ENCODE measurements around the gene ATP6V0E2. TPM values are rescaled to one million over a fixed set of nuclear protein-coding genes. Genes with fewer than 3 reads are reported as not detected.

ATP6V0E2 gene
- total RNA-seq, 1 donor from 2014 or later: 19.6 TPM

GRCh38 chr7:149831741-149832219 is 42.0 kb upstream of the ATP6V0E2 start:
- intact Hi-C loops (cut with DNase I): no loop called here
- H3K27ac ChIP-seq: no peak overlapping the region
- DNase-seq (peak; percentile 32), ATAC-seq (no peak)
- TF ChIP-seq, protein P1, sequence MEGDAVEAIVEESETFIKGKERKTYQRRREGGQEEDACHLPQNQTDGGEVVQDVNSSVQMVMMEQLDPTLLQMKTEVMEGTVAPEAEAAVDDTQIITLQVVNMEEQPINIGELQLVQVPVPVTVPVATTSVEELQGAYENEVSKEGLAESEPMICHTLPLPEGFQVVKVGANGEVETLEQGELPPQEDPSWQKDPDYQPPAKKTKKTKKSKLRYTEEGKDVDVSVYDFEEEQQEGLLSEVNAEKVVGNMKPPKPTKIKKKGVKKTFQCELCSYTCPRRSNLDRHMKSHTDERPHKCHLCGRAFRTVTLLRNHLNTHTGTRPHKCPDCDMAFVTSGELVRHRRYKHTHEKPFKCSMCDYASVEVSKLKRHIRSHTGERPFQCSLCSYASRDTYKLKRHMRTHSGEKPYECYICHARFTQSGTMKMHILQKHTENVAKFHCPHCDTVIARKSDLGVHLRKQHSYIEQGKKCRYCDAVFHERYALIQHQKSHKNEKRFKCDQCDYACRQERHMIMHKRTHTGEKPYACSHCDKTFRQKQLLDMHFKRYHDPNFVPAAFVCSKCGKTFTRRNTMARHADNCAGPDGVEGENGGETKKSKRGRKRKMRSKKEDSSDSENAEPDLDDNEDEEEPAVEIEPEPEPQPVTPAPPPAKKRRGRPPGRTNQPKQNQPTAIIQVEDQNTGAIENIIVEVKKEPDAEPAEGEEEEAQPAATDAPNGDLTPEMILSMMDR (IDR thresholded peaks at IDR 0.05): no peak
- H3K36me3 ChIP-seq: no peaks in the 10 kb centered on the region
- no peaks in the 10 kb centered on the region for H3K9me3 ChIP-seq
- no peaks in the 10 kb centered on the region for H3K4me1 ChIP-seq
- H3K4me3 ChIP-seq: no peak overlapping the region
- H3K27me3 ChIP-seq: no peaks in the 10 kb centered on the region

GRCh38 chr7:149832332-149833041 is 41.3 kb upstream of the ATP6V0E2 start:
- ATAC-seq: no peak
- Histone ChIP-seq H3K4me1 (no peaks in the 10 kb centered on the region), H3K4me3 (no peak overlapping the region), H3K36me3 (no peaks in the 10 kb centered on the region), H3K27me3 (no peaks in the 10 kb centered on the region), H3K27ac (no peak overlapping the region), H3K9me3 (no peaks in the 10 kb centered on the region)
- TF ChIP-seq, protein P1 (IDR thresholded peaks at IDR 0.05): no peak
- peak; percentile 37 for DNase-seq
- intact Hi-C loops (cut with DNase I): no loop called here

GRCh38 chr7:149833495-149834130 is 40.2 kb upstream of the ATP6V0E2 start:
- no peak overlapping the region for H3K4me3 ChIP-seq
- intact Hi-C loops (cut with DNase I): no loop called here
- no peaks in the 10 kb centered on the region for H3K36me3 ChIP-seq
- no peak overlapping the region for H3K27ac ChIP-seq
- ATAC-seq (no peak), DNase-seq (no peak)
- no peaks in the 10 kb centered on the region for H3K4me1 ChIP-seq
- H3K27me3 ChIP-seq: no peaks in the 10 kb centered on the region
- H3K9me3 ChIP-seq: no peaks in the 10 kb centered on the region
- TF ChIP-seq, protein P1 (IDR thresholded peaks at IDR 0.05): no peak

DNA sequence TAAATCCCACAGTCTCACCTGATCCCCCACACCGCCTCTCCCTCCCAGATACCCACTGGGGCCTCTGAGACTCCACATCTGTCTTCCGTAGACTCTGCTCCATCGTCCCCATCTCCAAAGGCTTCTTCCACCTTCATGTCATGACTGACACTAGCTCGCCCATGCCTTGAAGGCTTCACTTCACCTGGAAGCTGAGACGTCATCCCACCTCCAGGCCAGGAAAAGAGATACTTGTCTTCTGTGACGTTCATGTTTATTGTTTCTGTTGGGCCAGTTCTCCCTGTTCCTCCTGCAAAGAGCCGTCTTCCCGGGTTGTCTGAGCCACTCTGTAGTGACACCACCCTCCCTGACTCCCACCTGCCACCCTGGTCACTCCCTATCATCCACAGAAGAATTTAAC is 39.2 kb upstream of the ATP6V0E2 start:
- ATAC-seq (no peak), DNase-seq (no peak)
- Histone ChIP-seq H3K27ac (no peak overlapping the region), H3K4me1 (peaks cover 5% of the 10 kb centered on the region), H3K36me3 (no peaks in the 10 kb centered on the region), H3K27me3 (no peaks in the 10 kb centered on the region), H3K9me3 (no peaks in the 10 kb centered on the region), H3K4me3 (no peak overlapping the region)
- TF ChIP-seq, protein P1 (IDR thresholded peaks at IDR 0.05): no peak
- intact Hi-C loops (cut with DNase I): no loop called here

DNA sequence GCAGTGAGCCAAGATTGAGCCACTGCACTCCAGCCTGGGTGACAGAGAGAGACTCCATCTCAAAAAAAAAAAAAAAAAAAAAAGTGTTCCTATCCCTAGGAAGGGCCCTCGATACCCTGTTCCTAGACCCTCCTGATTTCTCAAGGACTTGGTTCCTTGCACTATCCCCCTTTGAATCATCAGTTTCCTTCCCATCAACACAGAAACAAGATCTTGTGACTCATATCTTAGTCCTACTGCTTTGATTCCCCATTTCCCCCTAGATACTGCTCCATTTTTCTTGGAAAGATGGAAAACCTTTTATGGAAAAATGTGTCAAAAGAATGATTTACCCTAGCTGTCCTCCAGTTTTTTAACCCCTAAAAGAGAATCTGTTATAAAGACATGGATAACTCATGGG is 37.3 kb upstream of the ATP6V0E2 start:
- Histone ChIP-seq H3K9me3 (no peaks in the 10 kb centered on the region), H3K4me3 (no peak overlapping the region), H3K36me3 (no peaks in the 10 kb centered on the region), H3K27me3 (no peaks in the 10 kb centered on the region), H3K4me1 (peaks cover 6% of the 10 kb centered on the region), H3K27ac (no peak overlapping the region)
- TF ChIP-seq, protein P1 (IDR thresholded peaks at IDR 0.05): no peak
- DNase-seq (no peak), ATAC-seq (no peak)
- intact Hi-C loops (cut with DNase I): no loop called here
